Hepatocyte (in vitro differentiated cells): ENCODE data around the gene FAXDC2. TPM values are rescaled to one million over a fixed set of nuclear protein-coding genes. Genes with fewer than 3 reads are reported as not detected.

ENCODE experiments used
- DNase-seq: peaks from one replicate; pipeline ENCODE4 v3.0.0-alpha.2; 2016; ENCODE audit warnings: low spot score
- H2AFZ ChIP-seq: fragments of 200-600 bp; sonication (generic); 2 replicates; pipeline ENCODE4 v1.6.0; 2016; ENCODE audit warnings: antibody characterized with exemption, mild to moderate bottlenecking
- H3K27ac ChIP-seq: fragments of 200-600 bp; sonication (generic); 2 replicates; pipeline ENCODE4 v1.5.1; 2016; ENCODE audit warnings: mild to moderate bottlenecking
- H3K27me3 ChIP-seq: fragments of 200-600 bp; sonication (generic); 2 replicates; pipeline ENCODE4 v1.6.1; 2016
- H3K36me3 ChIP-seq: fragments of 200-600 bp; sonication (generic); replicated peaks from 2 replicates; pipeline ENCODE4 v1.5.1; 2016; ENCODE audit warnings: low read depth; ENCODE audit not compliant: insufficient read depth
- H3K4me1 ChIP-seq: fragments of 200-600 bp; sonication (generic); 2 replicates; pipeline ENCODE4 v1.5.1; 2016; ENCODE audit warnings: mild to moderate bottlenecking, moderate library complexity; ENCODE audit not compliant: insufficient read depth
- H3K4me2 ChIP-seq: fragments of 200-600 bp; sonication (generic); 2 replicates; pipeline ENCODE4 v1.6.0; 2016
- H3K4me3 ChIP-seq: fragments of 200-600 bp; sonication (generic); 2 replicates; pipeline ENCODE4 v1.5.1; 2016; ENCODE audit warnings: mild to moderate bottlenecking
- H3K79me2 ChIP-seq: fragments of 200-600 bp; sonication (generic); 2 replicates; pipeline ENCODE4 v1.6.0; 2017; ENCODE audit warnings: mild to moderate bottlenecking
- H3K9me2 ChIP-seq: fragments of 200-600 bp; sonication (generic); replicated peaks from 2 replicates; pipeline ENCODE4 v1.6.0; 2017; ENCODE audit warnings: mild to moderate bottlenecking; ENCODE audit not compliant: insufficient read depth
- H3K9me3 ChIP-seq: fragments of 200-600 bp; sonication (generic); 2 replicates; pipeline ENCODE4 v1.5.1; 2016; ENCODE audit warnings: low read depth, mild to moderate bottlenecking
- H4K20me1 ChIP-seq: fragments of 200-600 bp; sonication (generic); 2 replicates; pipeline ENCODE4 v1.6.0; 2016; ENCODE audit warnings: mild to moderate bottlenecking; ENCODE audit not compliant: insufficient read depth, poor library complexity, severe bottlenecking
- CTCF ChIP-seq: fragments of 200-600 bp; sonication (generic); IDR thresholded peaks from 2 replicates; pipeline ENCODE4 v1.5.1; 2016; ENCODE audit warnings: antibody characterized with exemption, mild to moderate bottlenecking; ENCODE audit not compliant: poor library complexity
- EZH2 ChIP-seq: fragments of 200-600 bp; sonication (generic); IDR thresholded peaks from 2 replicates; pipeline ENCODE4 v1.6.1; 2016; ENCODE audit warnings: antibody characterized with exemption, mild to moderate bottlenecking, borderline replicate concordance
- EZH2phosphoT487 ChIP-seq: fragments of 200-600 bp; sonication (generic); IDR thresholded peaks from one replicate; pipeline ENCODE4 v1.6.1; 2018; ENCODE audit warnings: antibody characterized with exemption, mild to moderate bottlenecking, low read depth, moderate library complexity; ENCODE audit not compliant: unreplicated experiment, severe bottlenecking
- WGBS: methylation state at CpG from one replicate; pipeline ENCODE4 v1.1.6; 2016; ENCODE audit warnings: low lambda C conversion rate; ENCODE audit errors: missing lambda C conversion rate; 5-methylcytosine and 5-hydroxymethylcytosine counted together
- polyA plus RNA-seq: library from polyadenylated mRNA; unstranded; fragments of >200 nt; fragmentation: Nextera tagmentation; extraction: Ambion mirVana; gene quantifications from 2 replicates; pipeline ENCODE4 v1.2.1, GENCODE V29; 2016
- total RNA-seq: library from RNA; depleted of rRNA; stranded (reverse); fragments of >200 nt; gene quantifications from 2 replicates; pipeline ENCODE4 v1.2.3, GENCODE V29; 2014

Gene FAXDC2
- total and polyA plus RNA-seq, 2 experiments from 2014 or later = 23.1 to 28.5 TPM

- no peaks in the 10 kb centered on the region for H3K9me3 ChIP-seq
- H3K36me3 ChIP-seq = no peaks in the 10 kb centered on the region
- H2AFZ ChIP-seq = peak overlapping the region; percentile 88
- no peaks in the 10 kb centered on the region for H3K9me2 ChIP-seq
- no peaks in the 10 kb centered on the region for H3K27me3 ChIP-seq
- peak overlapping the region; percentile 94 for H3K27ac ChIP-seq
- DNase-seq = peak; percentile 5
- H4K20me1 ChIP-seq = peaks cover 38% of the 10 kb centered on the region
- H3K4me2 ChIP-seq = peak overlapping the region; percentile 85
- 3% methylated on average over 26 of the region's 26 CpGs for WGBS
- H3K79me2 ChIP-seq = peaks cover 57% of the 10 kb centered on the region
- peak overlapping the region; percentile 80 for H3K4me3 ChIP-seq
- TF ChIP-seq EZH2 (no peak), EZH2phosphoT487 (no peak), CTCF (no peak)
- peaks cover 12% of the 10 kb centered on the region for H3K4me1 ChIP-seq
These were observed 8.8 kb upstream of the FAXDC2 start for GRCh38 chr5:154858972-154859871.

DNA sequence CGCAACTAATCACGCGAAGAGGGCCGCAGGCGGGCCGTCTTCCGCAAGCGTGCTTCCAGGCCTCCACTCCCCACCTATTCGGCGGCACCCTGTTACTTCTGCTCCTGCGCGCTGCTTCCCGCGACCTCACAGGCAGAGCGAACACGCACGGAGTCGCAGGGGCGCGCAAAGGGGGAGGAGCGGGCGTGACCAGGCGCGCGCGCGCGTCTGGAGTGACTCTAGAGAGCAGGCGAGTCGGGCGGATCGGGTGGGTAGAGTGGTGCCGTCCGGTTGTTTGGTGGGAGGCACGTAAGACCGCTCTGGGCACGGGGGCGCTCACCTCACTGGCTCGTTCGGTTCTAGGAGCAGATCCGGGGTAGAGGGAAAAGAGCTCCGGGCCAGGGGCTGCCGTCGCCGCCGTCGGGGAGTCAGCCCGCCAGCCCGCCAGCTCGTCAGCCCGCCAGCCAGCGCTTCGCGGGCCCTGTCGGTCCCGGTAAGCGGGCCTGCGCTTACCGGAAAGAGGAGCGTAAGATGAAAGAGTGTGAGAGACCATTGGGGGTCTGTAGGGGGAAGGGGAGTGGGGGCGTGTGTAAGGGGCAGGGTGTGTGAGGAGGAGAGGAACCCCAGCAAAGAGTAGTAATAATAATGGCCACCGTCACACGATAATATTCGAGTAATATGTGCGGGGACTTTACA is 8.0 kb upstream of the FAXDC2 start, which contains the start of gene CNOT8:
TSS of gene CNOT8 (plus strand) at position 331 of the 675 bp plus-strand sequence. CDS start 4,652 bp downstream, outside the sequence.
- H3K4me3 ChIP-seq = peak within 1 kb of the TSS; percentile 80
- peak within 1 kb of the TSS; percentile 94 for H3K27ac ChIP-seq
- peak; percentile 98 for DNase-seq
- no peaks in the 10 kb centered on the region for H3K9me3 ChIP-seq
- no peaks in the 10 kb centered on the region for H3K9me2 ChIP-seq
- H3K27me3 ChIP-seq = no peaks in the 10 kb centered on the region
- WGBS = 1% methylated on average over 63 of the region's 65 CpGs
- H4K20me1 ChIP-seq = peaks cover 37% of the 10 kb centered on the region
- H3K36me3 ChIP-seq = no peaks in the 10 kb centered on the region
- peaks cover 49% of the 10 kb centered on the region for H3K79me2 ChIP-seq
- TF ChIP-seq CTCF (no peak), EZH2phosphoT487 (no peak), EZH2 (no peak)
- H2AFZ ChIP-seq = peak within 1 kb of the TSS; percentile 88
- H3K4me1 ChIP-seq = peaks cover 12% of the 10 kb centered on the region
- H3K4me2 ChIP-seq = peak within 1 kb of the TSS; percentile 85

DNA sequence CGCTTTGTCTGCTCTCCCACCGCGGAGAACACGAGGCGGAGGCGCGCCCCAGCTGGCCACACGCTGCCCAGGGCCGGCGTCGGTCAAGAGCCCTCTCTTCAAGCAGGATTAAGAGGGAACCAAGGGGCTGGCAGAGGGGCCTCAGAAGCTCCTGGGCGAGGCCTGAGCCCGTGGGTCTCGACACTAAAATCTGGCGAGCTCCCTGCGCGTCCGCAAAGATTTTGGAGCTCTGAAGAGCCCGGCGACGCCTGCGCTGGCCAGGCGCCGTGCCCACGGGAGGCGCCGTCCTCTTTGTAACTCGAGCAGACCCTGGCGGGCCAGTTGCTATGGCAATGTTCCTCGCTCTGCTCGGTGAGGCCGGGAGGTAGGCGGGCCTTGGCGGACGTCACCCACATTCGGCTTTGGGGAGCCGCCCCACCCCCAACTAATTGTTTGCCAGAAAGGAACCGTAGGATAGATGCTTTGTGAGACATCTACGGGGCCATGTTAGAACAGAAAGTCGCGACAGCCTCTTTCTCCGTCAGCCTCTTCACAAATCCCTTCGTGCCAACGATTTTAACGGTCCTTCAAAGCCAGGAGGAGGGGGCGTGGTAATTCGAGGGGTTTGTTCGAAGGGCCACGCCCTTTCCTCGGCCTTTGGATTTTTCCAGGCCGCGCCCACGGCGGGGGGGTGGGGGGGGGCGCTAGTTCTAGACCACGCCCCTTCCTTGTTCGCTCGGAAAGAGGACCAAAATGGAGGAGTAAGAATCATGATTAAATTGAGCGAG is 7.3 kb upstream of the FAXDC2 start:
- Histone ChIP-seq H3K4me3 (peak overlapping the region; percentile 58), H2AFZ (peak overlapping the region; percentile 62), H3K27ac (peak overlapping the region; percentile 94), H3K36me3 (no peaks in the 10 kb centered on the region), H3K79me2 (peaks cover 42% of the 10 kb centered on the region), H3K4me2 (peak overlapping the region; percentile 84), H3K9me2 (no peaks in the 10 kb centered on the region), H3K4me1 (peaks cover 12% of the 10 kb centered on the region), H3K9me3 (no peaks in the 10 kb centered on the region), H4K20me1 (peaks cover 30% of the 10 kb centered on the region), H3K27me3 (no peaks in the 10 kb centered on the region)
- WGBS = 1% methylated on average over 49 of the region's 59 CpGs
- DNase-seq = peak; percentile 97
- TF ChIP-seq EZH2 (no peak), CTCF (peak; percentile 17)
